ENCODE results near the gene RERE. TPM values are rescaled to one million over a fixed set of nuclear protein-coding genes. Genes with fewer than 3 reads are reported as not detected.

RERE gene
- total RNA-seq, 1 experiment from 2014 or later = 161 TPM

DNA sequence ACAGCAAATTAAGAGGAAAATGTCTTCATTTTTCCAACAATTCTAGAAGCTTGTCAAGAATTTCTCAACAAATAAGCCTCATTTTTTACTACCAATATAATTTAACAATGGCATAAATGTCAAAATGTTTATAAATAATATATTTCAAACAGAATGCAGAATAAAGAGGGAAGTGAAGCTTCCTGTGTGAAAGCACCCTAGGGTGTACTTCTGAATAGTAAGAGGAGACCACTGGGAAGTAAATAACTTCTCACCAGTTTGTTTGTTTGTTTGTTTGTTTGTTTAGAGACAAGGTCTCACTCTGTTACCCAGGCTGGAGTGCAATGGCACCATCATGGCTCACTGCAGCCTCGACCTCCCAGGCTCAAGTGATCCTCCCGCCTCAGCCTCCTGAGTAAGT lies 255.2 kb downstream of the RERE start (continued):
- no peak for TF ChIP-seq CREM (CRISPR knock-in tag; IDR thresholded peaks at IDR 0.05)
- no peak for TF ChIP-seq JAZF1 (CRISPR knock-in tag; IDR thresholded peaks at IDR 0.05)
- no peak for TF ChIP-seq GRHL2 (CRISPR knock-in tag; IDR thresholded peaks at IDR 0.05; ENCODE audit: insufficient replicate concordance, severe bottlenecking)

DNA sequence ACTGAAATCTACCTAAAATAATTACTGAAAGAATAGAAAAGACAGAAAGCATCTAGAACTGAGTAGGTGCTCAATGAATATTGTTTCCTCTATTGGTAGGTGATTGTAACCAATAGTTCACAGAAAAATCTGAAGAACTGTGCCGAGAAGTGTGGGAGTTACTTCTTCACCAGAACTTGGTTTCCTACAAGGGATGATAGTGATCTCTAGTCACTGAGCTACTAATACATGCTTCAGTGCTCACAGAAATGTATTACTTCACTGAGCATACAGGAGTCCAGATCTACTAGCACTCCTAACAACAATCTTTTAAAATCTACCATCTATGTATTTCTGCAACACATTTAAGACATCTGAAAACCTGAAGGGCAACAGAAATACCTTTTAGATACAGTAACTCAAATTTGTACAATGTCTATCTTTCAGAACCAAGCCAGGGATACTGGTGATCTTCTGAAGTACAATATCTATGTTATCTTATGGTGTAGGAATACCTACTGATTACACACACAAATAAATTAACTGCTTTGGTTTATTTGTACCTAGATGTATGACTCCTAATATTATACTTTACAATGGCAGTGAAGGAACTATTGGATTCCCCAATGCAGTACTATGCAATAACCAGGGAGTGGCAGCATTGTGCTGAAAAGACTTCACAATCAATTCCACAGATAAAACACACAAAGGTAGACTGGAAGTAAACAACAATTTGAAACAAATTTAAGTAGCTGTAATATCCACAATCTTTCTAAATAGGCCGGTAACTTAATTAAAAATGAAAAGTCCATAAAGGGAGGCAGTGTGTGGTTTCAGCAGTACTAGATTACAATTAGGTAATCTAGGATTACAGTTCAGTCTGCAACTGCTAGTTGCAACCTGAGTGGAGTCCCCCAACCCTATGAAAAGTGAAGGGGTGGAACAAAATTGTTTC lies 256.6 kb downstream of the RERE start:
- Mint-ChIP-seq H3K4me3 (no peak overlapping the region), H3K9me3 (no peaks in the 10 kb centered on the region), H3K27me3 (ENCODE audit: low read depth) (no peaks in the 10 kb centered on the region), H3K27ac (peak overlapping the region; percentile 47), H3K4me1 (peaks cover 37% of the 10 kb centered on the region), H3K36me3 (peaks cover 13% of the 10 kb centered on the region)
- TF ChIP-seq, protein P1, sequence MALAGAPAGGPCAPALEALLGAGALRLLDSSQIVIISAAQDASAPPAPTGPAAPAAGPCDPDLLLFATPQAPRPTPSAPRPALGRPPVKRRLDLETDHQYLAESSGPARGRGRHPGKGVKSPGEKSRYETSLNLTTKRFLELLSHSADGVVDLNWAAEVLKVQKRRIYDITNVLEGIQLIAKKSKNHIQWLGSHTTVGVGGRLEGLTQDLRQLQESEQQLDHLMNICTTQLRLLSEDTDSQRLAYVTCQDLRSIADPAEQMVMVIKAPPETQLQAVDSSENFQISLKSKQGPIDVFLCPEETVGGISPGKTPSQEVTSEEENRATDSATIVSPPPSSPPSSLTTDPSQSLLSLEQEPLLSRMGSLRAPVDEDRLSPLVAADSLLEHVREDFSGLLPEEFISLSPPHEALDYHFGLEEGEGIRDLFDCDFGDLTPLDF (CRISPR knock-in tag; IDR thresholded peaks at IDR 0.05) = no peak
- TF ChIP-seq, protein P2, sequence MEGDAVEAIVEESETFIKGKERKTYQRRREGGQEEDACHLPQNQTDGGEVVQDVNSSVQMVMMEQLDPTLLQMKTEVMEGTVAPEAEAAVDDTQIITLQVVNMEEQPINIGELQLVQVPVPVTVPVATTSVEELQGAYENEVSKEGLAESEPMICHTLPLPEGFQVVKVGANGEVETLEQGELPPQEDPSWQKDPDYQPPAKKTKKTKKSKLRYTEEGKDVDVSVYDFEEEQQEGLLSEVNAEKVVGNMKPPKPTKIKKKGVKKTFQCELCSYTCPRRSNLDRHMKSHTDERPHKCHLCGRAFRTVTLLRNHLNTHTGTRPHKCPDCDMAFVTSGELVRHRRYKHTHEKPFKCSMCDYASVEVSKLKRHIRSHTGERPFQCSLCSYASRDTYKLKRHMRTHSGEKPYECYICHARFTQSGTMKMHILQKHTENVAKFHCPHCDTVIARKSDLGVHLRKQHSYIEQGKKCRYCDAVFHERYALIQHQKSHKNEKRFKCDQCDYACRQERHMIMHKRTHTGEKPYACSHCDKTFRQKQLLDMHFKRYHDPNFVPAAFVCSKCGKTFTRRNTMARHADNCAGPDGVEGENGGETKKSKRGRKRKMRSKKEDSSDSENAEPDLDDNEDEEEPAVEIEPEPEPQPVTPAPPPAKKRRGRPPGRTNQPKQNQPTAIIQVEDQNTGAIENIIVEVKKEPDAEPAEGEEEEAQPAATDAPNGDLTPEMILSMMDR (IDR thresholded peaks at IDR 0.05) = peak; percentile 36
- ATAC-seq (peak; percentile 69), DNase-seq (ENCODE audit: low spot score) (no peak)
- ChIA-PET CTCF (interaction anchor here (0.5 to 3.0 kb wide), 23 partner anchors 9 to 586 kb away, joined by 3 to 33 read pairs (median 5); no protein-coding TSS in a partner anchor), POLR2A (no interaction called here)

DNA sequence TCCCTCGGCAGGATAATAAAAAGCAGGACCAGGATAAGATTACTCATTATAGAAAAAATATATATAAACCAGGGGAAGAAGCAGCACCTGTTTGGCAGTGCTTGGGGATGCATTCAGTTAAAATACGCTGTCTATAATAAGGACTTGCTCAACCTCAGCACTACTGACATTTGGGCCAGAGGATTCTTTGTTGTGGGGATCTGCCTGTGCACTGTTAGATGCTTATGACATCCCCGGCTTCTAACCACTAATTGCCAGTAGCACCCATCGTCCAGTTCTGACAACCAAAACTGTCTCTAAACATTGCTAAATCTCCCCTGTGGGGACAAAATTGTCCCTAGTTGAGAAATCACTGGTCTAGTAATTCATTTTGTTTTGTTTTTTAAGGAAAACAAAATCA lies 257.4 kb downstream of the RERE start:
- H3K27ac Mint-ChIP-seq = no peak overlapping the region
- no peaks in the 10 kb centered on the region for H3K27me3 Mint-ChIP-seq (ENCODE audit: low read depth)
- peaks cover 37% of the 10 kb centered on the region for H3K4me1 Mint-ChIP-seq
- ChIA-PET CTCF (interaction anchor here (2.0 to 2.3 kb wide), 3 partner anchors 8 to 144 kb away, joined by 7 to 14 read pairs (median 9); no protein-coding TSS in a partner anchor), POLR2A (no interaction called here)
- TF ChIP-seq KAT7 (CRISPR knock-in tag; IDR thresholded peaks at IDR 0.05; ENCODE audit: borderline replicate concordance) (no peak), ZNF396 (CRISPR knock-in tag; IDR thresholded peaks at IDR 0.05; ENCODE audit: borderline replicate concordance) (no peak)
- TF ChIP-seq, protein P2 (IDR thresholded peaks at IDR 0.05) = no peak
- TF ChIP-seq, protein P3, sequence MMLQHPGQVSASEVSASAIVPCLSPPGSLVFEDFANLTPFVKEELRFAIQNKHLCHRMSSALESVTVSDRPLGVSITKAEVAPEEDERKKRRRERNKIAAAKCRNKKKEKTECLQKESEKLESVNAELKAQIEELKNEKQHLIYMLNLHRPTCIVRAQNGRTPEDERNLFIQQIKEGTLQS (CRISPR knock-in tag; conservative IDR thresholded peaks at IDR 0.05) = no peak
- DNase-seq (ENCODE audit: low spot score) (no peak), ATAC-seq (no peak)
- peaks cover 22% of the 10 kb centered on the region for H3K36me3 Mint-ChIP-seq
- no peaks in the 10 kb centered on the region for H3K9me3 Mint-ChIP-seq
- no peak overlapping the region for H3K4me3 Mint-ChIP-seq

DNA sequence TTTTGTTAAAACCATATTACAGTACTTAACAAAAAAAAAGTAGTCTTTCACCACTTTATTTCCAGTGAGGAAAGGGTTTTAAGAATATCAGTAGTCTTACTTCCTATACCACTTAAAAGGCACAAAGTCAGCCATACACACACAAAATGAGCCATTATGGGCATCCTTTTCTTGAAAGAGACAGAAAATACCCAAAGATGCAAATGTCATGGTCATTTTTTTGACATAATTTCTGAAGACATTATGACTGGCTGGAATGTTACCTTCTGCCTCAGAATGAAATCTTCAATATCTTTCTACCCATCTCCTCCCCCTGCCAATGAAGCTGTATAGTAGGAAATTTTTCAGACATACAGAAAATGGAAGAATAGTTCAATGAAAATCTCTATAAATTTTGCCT lies 261.9 kb downstream of the RERE start:
- CTCF ChIA-PET = interaction anchor here (0.7 to 1.6 kb wide), 2 partner anchors 119 to 293 kb away, joined by 3 to 4 read pairs; no protein-coding TSS in a partner anchor
- Mint-ChIP-seq H3K27ac (no peak overlapping the region), H3K4me1 (peaks cover 17% of the 10 kb centered on the region), H3K27me3 (ENCODE audit: low read depth) (no peaks in the 10 kb centered on the region), H3K36me3 (peaks cover 32% of the 10 kb centered on the region), H3K9me3 (no peaks in the 10 kb centered on the region), H3K4me3 (no peak overlapping the region)
- ATAC-seq (no peak), DNase-seq (ENCODE audit: low spot score) (no peak)
- POLR2A ChIA-PET = no interaction called here
- TF ChIP-seq, protein P4, sequence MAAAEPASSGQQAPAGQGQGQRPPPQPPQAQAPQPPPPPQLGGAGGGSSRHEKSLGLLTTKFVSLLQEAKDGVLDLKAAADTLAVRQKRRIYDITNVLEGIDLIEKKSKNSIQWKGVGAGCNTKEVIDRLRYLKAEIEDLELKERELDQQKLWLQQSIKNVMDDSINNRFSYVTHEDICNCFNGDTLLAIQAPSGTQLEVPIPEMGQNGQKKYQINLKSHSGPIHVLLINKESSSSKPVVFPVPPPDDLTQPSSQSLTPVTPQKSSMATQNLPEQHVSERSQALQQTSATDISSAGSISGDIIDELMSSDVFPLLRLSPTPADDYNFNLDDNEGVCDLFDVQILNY (CRISPR knock-in tag; IDR thresholded peaks at IDR 0.05) = no peak
- TF ChIP-seq, protein P5, sequence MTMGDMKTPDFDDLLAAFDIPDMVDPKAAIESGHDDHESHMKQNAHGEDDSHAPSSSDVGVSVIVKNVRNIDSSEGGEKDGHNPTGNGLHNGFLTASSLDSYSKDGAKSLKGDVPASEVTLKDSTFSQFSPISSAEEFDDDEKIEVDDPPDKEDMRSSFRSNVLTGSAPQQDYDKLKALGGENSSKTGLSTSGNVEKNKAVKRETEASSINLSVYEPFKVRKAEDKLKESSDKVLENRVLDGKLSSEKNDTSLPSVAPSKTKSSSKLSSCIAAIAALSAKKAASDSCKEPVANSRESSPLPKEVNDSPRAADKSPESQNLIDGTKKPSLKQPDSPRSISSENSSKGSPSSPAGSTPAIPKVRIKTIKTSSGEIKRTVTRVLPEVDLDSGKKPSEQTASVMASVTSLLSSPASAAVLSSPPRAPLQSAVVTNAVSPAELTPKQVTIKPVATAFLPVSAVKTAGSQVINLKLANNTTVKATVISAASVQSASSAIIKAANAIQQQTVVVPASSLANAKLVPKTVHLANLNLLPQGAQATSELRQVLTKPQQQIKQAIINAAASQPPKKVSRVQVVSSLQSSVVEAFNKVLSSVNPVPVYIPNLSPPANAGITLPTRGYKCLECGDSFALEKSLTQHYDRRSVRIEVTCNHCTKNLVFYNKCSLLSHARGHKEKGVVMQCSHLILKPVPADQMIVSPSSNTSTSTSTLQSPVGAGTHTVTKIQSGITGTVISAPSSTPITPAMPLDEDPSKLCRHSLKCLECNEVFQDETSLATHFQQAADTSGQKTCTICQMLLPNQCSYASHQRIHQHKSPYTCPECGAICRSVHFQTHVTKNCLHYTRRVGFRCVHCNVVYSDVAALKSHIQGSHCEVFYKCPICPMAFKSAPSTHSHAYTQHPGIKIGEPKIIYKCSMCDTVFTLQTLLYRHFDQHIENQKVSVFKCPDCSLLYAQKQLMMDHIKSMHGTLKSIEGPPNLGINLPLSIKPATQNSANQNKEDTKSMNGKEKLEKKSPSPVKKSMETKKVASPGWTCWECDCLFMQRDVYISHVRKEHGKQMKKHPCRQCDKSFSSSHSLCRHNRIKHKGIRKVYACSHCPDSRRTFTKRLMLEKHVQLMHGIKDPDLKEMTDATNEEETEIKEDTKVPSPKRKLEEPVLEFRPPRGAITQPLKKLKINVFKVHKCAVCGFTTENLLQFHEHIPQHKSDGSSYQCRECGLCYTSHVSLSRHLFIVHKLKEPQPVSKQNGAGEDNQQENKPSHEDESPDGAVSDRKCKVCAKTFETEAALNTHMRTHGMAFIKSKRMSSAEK (CRISPR knock-in tag; IDR thresholded peaks at IDR 0.05; ENCODE audit: borderline replicate concordance) = no peak
- no peak for TF ChIP-seq SMAD3 (CRISPR knock-in tag; IDR thresholded peaks at IDR 0.05; ENCODE audit: borderline replicate concordance)
- no peak for TF ChIP-seq ZBTB21 (CRISPR knock-in tag; IDR thresholded peaks at IDR 0.05; ENCODE audit: borderline replicate concordance)
- TF ChIP-seq, protein P6, sequence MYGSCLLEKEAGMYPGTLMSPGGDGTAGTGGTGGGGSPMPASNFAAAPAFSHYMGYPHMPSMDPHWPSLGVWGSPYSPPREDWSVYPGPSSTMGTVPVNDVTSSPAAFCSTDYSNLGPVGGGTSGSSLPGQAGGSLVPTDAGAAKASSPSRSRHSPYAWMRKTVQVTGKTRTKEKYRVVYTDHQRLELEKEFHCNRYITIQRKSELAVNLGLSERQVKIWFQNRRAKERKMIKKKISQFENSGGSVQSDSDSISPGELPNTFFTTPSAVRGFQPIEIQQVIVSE (CRISPR knock-in tag; IDR thresholded peaks at IDR 0.05; ENCODE audit: borderline replicate concordance) = no peak
- TF ChIP-seq, protein P7, sequence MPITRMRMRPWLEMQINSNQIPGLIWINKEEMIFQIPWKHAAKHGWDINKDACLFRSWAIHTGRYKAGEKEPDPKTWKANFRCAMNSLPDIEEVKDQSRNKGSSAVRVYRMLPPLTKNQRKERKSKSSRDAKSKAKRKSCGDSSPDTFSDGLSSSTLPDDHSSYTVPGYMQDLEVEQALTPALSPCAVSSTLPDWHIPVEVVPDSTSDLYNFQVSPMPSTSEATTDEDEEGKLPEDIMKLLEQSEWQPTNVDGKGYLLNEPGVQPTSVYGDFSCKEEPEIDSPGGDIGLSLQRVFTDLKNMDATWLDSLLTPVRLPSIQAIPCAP (CRISPR knock-in tag; IDR thresholded peaks at IDR 0.05) = no peak

Measured in WTC11 (cell line).